Activated naive CD4-positive, alpha-beta T cell treated with anti-CD3 and anti-CD28 coated beads, Interleukin-2, amount 50 U/mL, for 24 hours (primary cell): ENCODE data around the gene COL4A3.

Source experiments
- H3K27ac Mint-ChIP-seq: one replicate; pipeline ENCODE4 v1.8.0; 2021; ENCODE audit warnings: mild to moderate bottlenecking, mixed read lengths
- H3K27me3 Mint-ChIP-seq: one replicate; pipeline ENCODE4 v1.8.0; 2021; ENCODE audit warnings: mixed read lengths
- H3K36me3 Mint-ChIP-seq: one replicate; pipeline ENCODE4 v1.8.0; 2021; ENCODE audit warnings: mixed read lengths
- H3K4me1 Mint-ChIP-seq: one replicate; pipeline ENCODE4 v1.8.0; 2021; ENCODE audit warnings: mixed read lengths
- H3K4me3 Mint-ChIP-seq: one replicate; pipeline ENCODE4 v1.8.0; 2021; ENCODE audit warnings: mild to moderate bottlenecking, mixed read lengths
- H3K9me3 Mint-ChIP-seq: one replicate; pipeline ENCODE4 v1.8.0; 2021; ENCODE audit warnings: mixed read lengths

Gene COL4A3

GRCh38 chr2:227183657-227184367 lies 19.4 kb downstream of the COL4A3 start:
- Mint-ChIP-seq H3K4me1 (no peaks in the 10 kb centered on the region), H3K27ac (no peak overlapping the region), H3K9me3 (no peaks in the 10 kb centered on the region), H3K4me3 (no peak overlapping the region), H3K27me3 (peaks cover 10% of the 10 kb centered on the region), H3K36me3 (no peaks in the 10 kb centered on the region)

GRCh38 chr2:227185615-227186232 lies 21.3 kb downstream of the COL4A3 start:
- Mint-ChIP-seq H3K27me3 (peaks cover 12% of the 10 kb centered on the region), H3K27ac (no peak overlapping the region), H3K36me3 (no peaks in the 10 kb centered on the region), H3K9me3 (no peaks in the 10 kb centered on the region), H3K4me3 (no peak overlapping the region), H3K4me1 (no peaks in the 10 kb centered on the region)

- no peak overlapping the region for H3K4me3 Mint-ChIP-seq
- no peaks in the 10 kb centered on the region for H3K36me3 Mint-ChIP-seq
- H3K27me3 Mint-ChIP-seq, result peaks cover 13% of the 10 kb centered on the region
- H3K4me1 Mint-ChIP-seq, result no peaks in the 10 kb centered on the region
- H3K9me3 Mint-ChIP-seq, result no peaks in the 10 kb centered on the region
- H3K27ac Mint-ChIP-seq, result no peak overlapping the region
Measured at GRCh38 chr2:227186751-227187150, 22.3 kb downstream of the COL4A3 start.

GRCh38 chr2:227188292-227188691 lies 23.9 kb downstream of the COL4A3 start:
- H3K4me3 Mint-ChIP-seq, result no peak overlapping the region
- no peak overlapping the region for H3K27ac Mint-ChIP-seq
- no peaks in the 10 kb centered on the region for H3K4me1 Mint-ChIP-seq
- H3K36me3 Mint-ChIP-seq, result no peaks in the 10 kb centered on the region
- no peaks in the 10 kb centered on the region for H3K9me3 Mint-ChIP-seq
- peaks cover 13% of the 10 kb centered on the region for H3K27me3 Mint-ChIP-seq

- H3K36me3 Mint-ChIP-seq, result no peaks in the 10 kb centered on the region
- H3K9me3 Mint-ChIP-seq, result no peaks in the 10 kb centered on the region
- H3K4me3 Mint-ChIP-seq, result no peak overlapping the region
- H3K27me3 Mint-ChIP-seq, result peaks cover 13% of the 10 kb centered on the region
- no peak overlapping the region for H3K27ac Mint-ChIP-seq
- no peaks in the 10 kb centered on the region for H3K4me1 Mint-ChIP-seq
Measured at GRCh38 chr2:227191367-227191766, 26.9 kb downstream of the COL4A3 start.

- Mint-ChIP-seq H3K9me3 (no peaks in the 10 kb centered on the region), H3K36me3 (no peaks in the 10 kb centered on the region), H3K27ac (no peak overlapping the region), H3K4me3 (no peak overlapping the region), H3K27me3 (peaks cover 13% of the 10 kb centered on the region), H3K4me1 (no peaks in the 10 kb centered on the region)
Measured at GRCh38 chr2:227192491-227192890, 28.1 kb downstream of the COL4A3 start.

GRCh38 chr2:227194219-227194618 lies 29.8 kb downstream of the COL4A3 start:
- Mint-ChIP-seq H3K36me3 (no peaks in the 10 kb centered on the region), H3K27ac (no peak overlapping the region)

GRCh38 chr2:227198866-227199265 lies 34.4 kb downstream of the COL4A3 start:
- H3K27me3 Mint-ChIP-seq, result no peaks in the 10 kb centered on the region
- no peaks in the 10 kb centered on the region for H3K4me1 Mint-ChIP-seq
- H3K4me3 Mint-ChIP-seq, result no peak overlapping the region
- H3K36me3 Mint-ChIP-seq, result no peaks in the 10 kb centered on the region
- no peak overlapping the region for H3K27ac Mint-ChIP-seq
- H3K9me3 Mint-ChIP-seq, result no peaks in the 10 kb centered on the region

More at GRCh38 chr2:227194219-227194618, 29.8 kb downstream of the COL4A3 start:
- H3K4me3 Mint-ChIP-seq, result no peak overlapping the region
- H3K27me3 Mint-ChIP-seq, result peaks cover 6% of the 10 kb centered on the region
- no peaks in the 10 kb centered on the region for H3K9me3 Mint-ChIP-seq
- H3K4me1 Mint-ChIP-seq, result no peaks in the 10 kb centered on the region

GRCh38 chr2:227201771-227202170 lies 37.3 kb downstream of the COL4A3 start:
- Mint-ChIP-seq H3K27ac (no peak overlapping the region), H3K27me3 (peaks cover 2% of the 10 kb centered on the region), H3K4me3 (no peak overlapping the region), H3K36me3 (no peaks in the 10 kb centered on the region), H3K9me3 (no peaks in the 10 kb centered on the region), H3K4me1 (no peaks in the 10 kb centered on the region)

- H3K27ac Mint-ChIP-seq, result no peak overlapping the region
- H3K4me1 Mint-ChIP-seq, result no peaks in the 10 kb centered on the region
- H3K4me3 Mint-ChIP-seq, result no peak overlapping the region
- H3K27me3 Mint-ChIP-seq, result peaks cover 9% of the 10 kb centered on the region
- no peaks in the 10 kb centered on the region for H3K36me3 Mint-ChIP-seq
- no peaks in the 10 kb centered on the region for H3K9me3 Mint-ChIP-seq
Measured at GRCh38 chr2:227204452-227204851, 40.0 kb downstream of the COL4A3 start.

GRCh38 chr2:227205701-227206100 lies 41.3 kb downstream of the COL4A3 start:
- H3K9me3 Mint-ChIP-seq, result no peaks in the 10 kb centered on the region
- no peak overlapping the region for H3K4me3 Mint-ChIP-seq
- H3K27me3 Mint-ChIP-seq, result peaks cover 13% of the 10 kb centered on the region
- H3K4me1 Mint-ChIP-seq, result no peaks in the 10 kb centered on the region
- H3K27ac Mint-ChIP-seq, result no peak overlapping the region
- H3K36me3 Mint-ChIP-seq, result no peaks in the 10 kb centered on the region

- Mint-ChIP-seq H3K9me3 (no peaks in the 10 kb centered on the region), H3K27ac (no peak overlapping the region), H3K4me1 (no peaks in the 10 kb centered on the region), H3K27me3 (peaks cover 13% of the 10 kb centered on the region), H3K36me3 (no peaks in the 10 kb centered on the region), H3K4me3 (no peak overlapping the region)
Measured at GRCh38 chr2:227206406-227206805, 42.0 kb downstream of the COL4A3 start.

GRCh38 chr2:227207573-227207972 lies 43.1 kb downstream of the COL4A3 start:
- H3K4me1 Mint-ChIP-seq, result no peaks in the 10 kb centered on the region
- H3K36me3 Mint-ChIP-seq, result no peaks in the 10 kb centered on the region
- peaks cover 18% of the 10 kb centered on the region for H3K27me3 Mint-ChIP-seq
- no peak overlapping the region for H3K4me3 Mint-ChIP-seq
- no peaks in the 10 kb centered on the region for H3K9me3 Mint-ChIP-seq
- no peak overlapping the region for H3K27ac Mint-ChIP-seq

- Mint-ChIP-seq H3K4me1 (no peaks in the 10 kb centered on the region), H3K27ac (no peak overlapping the region), H3K9me3 (no peaks in the 10 kb centered on the region), H3K36me3 (no peaks in the 10 kb centered on the region), H3K27me3 (peaks cover 8% of the 10 kb centered on the region), H3K4me3 (no peak overlapping the region)
Measured at GRCh38 chr2:227214622-227215041, 50.2 kb downstream of the COL4A3 start.

- no peak overlapping the region for H3K4me3 Mint-ChIP-seq
- H3K36me3 Mint-ChIP-seq, result no peaks in the 10 kb centered on the region
- H3K9me3 Mint-ChIP-seq, result no peaks in the 10 kb centered on the region
- H3K27me3 Mint-ChIP-seq, result no peaks in the 10 kb centered on the region
- H3K4me1 Mint-ChIP-seq, result no peaks in the 10 kb centered on the region
- H3K27ac Mint-ChIP-seq, result no peak overlapping the region
Measured at GRCh38 chr2:227219312-227220105, 55.1 kb downstream of the COL4A3 start.

GRCh38 chr2:227221120-227221519 lies 56.7 kb downstream of the COL4A3 start:
- Mint-ChIP-seq H3K27ac (no peak overlapping the region), H3K27me3 (peaks cover 3% of the 10 kb centered on the region), H3K4me3 (no peak overlapping the region), H3K36me3 (no peaks in the 10 kb centered on the region), H3K9me3 (no peaks in the 10 kb centered on the region), H3K4me1 (no peaks in the 10 kb centered on the region)
